Measurements from ENCODE around the gene LINC00237. TPM values are rescaled to one million over a fixed set of nuclear protein-coding genes. Genes with fewer than 3 reads are reported as not detected.

The LINC00237 gene
- total and polyA plus RNA-seq, 7 donors = not detected

- Histone ChIP-seq H3K27ac (peak overlapping the region in 3 of 4 donors; percentile 90 to 97 (median 94)), H3K4me1 (peaks cover 0 to 31% (median 21%) of the 10 kb centered on the region in 4 donors), H3K27me3 (no peaks in the 10 kb centered on the region), H3K4me3 (peak overlapping the region; percentile 96 to 100 (median 98)), H3K9me3 (no peaks in the 10 kb centered on the region), H3K36me3 (peaks cover 0 to 19% (median 4%) of the 10 kb centered on the region in 4 donors)
- TF ChIP-seq POLR2AphosphoS5 (IDR thresholded peaks at IDR 0.05) (no peak), CTCF (IDR thresholded peaks at IDR 0.05) (no peak), EP300 (IDR thresholded peaks at IDR 0.05) (no peak), POLR2A (IDR thresholded peaks at IDR 0.05) (no peak)
- WGBS, 2 donors = 64 to 83% methylated on average over 5 of the region's 5 CpGs
- intact Hi-C loops (cut with DNase I) = loop anchor here (5.0 to 10.0 kb wide), 7 partner anchors 65 to 777 kb away; partner anchors contain the start of genes RALGAPA2 and XRN2
- no peak for DNase-seq
Observed at GRCh38 chr20:21127201-21127981, 21.2 kb upstream of the LINC00237 start.

GRCh38 chr20:21126581-21126870 is 20.4 kb upstream of the LINC00237 start:
- TF ChIP-seq POLR2AphosphoS5 (IDR thresholded peaks at IDR 0.05) (peak in 2 of 4 donors; percentile 3 to 28), CTCF (IDR thresholded peaks at IDR 0.05) (no peak)
- 9 to 11% methylated on average over 8 of the region's 8 CpGs for WGBS, 2 donors
- peaks cover 0 to 11% (median 0%) of the 10 kb centered on the region in 4 donors for H3K36me3 ChIP-seq
- no peaks in the 10 kb centered on the region for H3K9me3 ChIP-seq
- peaks cover 0 to 31% (median 21%) of the 10 kb centered on the region in 4 donors for H3K4me1 ChIP-seq
- H3K27ac ChIP-seq = peak overlapping the region; percentile 83 to 97 (median 92)
- no peaks in the 10 kb centered on the region for H3K27me3 ChIP-seq
- peak overlapping the region; percentile 96 to 100 (median 98) for H3K4me3 ChIP-seq
- DNase-seq = no peak
- intact Hi-C loops (cut with DNase I) = loop anchor here (5.0 to 10.0 kb wide), 7 partner anchors 66 to 778 kb away; partner anchors contain the start of genes RALGAPA2 and XRN2

- WGBS, 2 donors = 0 to 1% methylated on average over 66 of the region's 66 CpGs
Observed at GRCh38 chr20:21125849-21126580, 19.9 kb upstream of the LINC00237 start, which contains the start of gene KIZ. KIZ (plus strand) TSS chr20:21126082; CDS start chr20:21126116, 34 bp downstream.

More at GRCh38 chr20:21125849-21126580, 19.9 kb upstream of the LINC00237 start, which contains the start of gene KIZ:
- peak within 1 kb of the TSS; percentile 83 to 97 (median 92) for H3K27ac ChIP-seq
- peak within 1 kb of the TSS; percentile 96 to 100 (median 98) for H3K4me3 ChIP-seq
- intact Hi-C loops (cut with DNase I) = loop anchor here (5.0 to 10.0 kb wide), 7 partner anchors 66 to 779 kb away; partner anchors contain the start of genes RALGAPA2 and XRN2
- H3K9me3 ChIP-seq = no peaks in the 10 kb centered on the region
- peak; percentile 28 to 62 (median 44) for TF ChIP-seq CTCF (IDR thresholded peaks at IDR 0.05)
- peak; percentile 94 to 99 (median 98) for TF ChIP-seq POLR2AphosphoS5 (IDR thresholded peaks at IDR 0.05)
- peak; percentile 80 to 92 for TF ChIP-seq POLR2A (IDR thresholded peaks at IDR 0.05)
- peak in 1 of 4 donors; percentile 49 for TF ChIP-seq EP300 (IDR thresholded peaks at IDR 0.05)
- H3K27me3 ChIP-seq = no peaks in the 10 kb centered on the region
- peaks cover 0 to 6% (median 0%) of the 10 kb centered on the region in 4 donors for H3K36me3 ChIP-seq
- peaks cover 0 to 31% (median 21%) of the 10 kb centered on the region in 4 donors for H3K4me1 ChIP-seq
- DNase-seq = peak; percentile 98

Measured in sigmoid colon (tissue), 7 donors.